NT2/D1 (cell line): Measurements from ENCODE around the gene ACSL1.

Source experiments
- SUZ12 ChIP-seq: IDR thresholded peaks from 2 replicates; pipeline ENCODE4 v1.6.1; 2011; ENCODE audit not compliant: insufficient read length, insufficient read depth; ENCODE audit errors: extremely low read depth
- YY1 ChIP-seq: IDR thresholded peaks from 2 replicates; pipeline ENCODE4 v1.6.1; 2011; ENCODE audit not compliant: insufficient read length, insufficient read depth
- ZNF274 ChIP-seq: IDR thresholded peaks from 2 replicates; pipeline ENCODE4 v1.6.1; 2011; ENCODE audit warnings: mild to moderate bottlenecking, low read depth, low read length

- no peak for TF ChIP-seq ZNF274
- TF ChIP-seq YY1: no peak
- TF ChIP-seq SUZ12: no peak
Measured at GRCh38 chr4:184836613-184837012, 10.8 kb upstream of the ACSL1 start.
